GM23248 (cell line): ENCODE data around the gene S100A11. TPM values are rescaled to one million over a fixed set of nuclear protein-coding genes. Genes with fewer than 3 reads are reported as not detected.

Experiments used
- DNase-seq: peaks from one replicate; pipeline ENCODE4 v3.0.0-alpha.2; 2015
- H2AFZ ChIP-seq: fragments of 200-600 bp; sonication (generic); 2 replicates; pipeline ENCODE4 v1.6.1; 2016; ENCODE audit warnings: antibody characterized with exemption
- H3F3A ChIP-seq: fragments of 200-600 bp; sonication (generic); 2 replicates; pipeline ENCODE4 v1.6.1; 2016; ENCODE audit warnings: mild to moderate bottlenecking, antibody characterized with exemption, mixed run types; ENCODE audit not compliant: insufficient read depth
- H3K27ac ChIP-seq: fragments of 200-600 bp; sonication (generic); 2 replicates; pipeline ENCODE4 v1.5.1; 2016; ENCODE audit warnings: mild to moderate bottlenecking
- H3K27me3 ChIP-seq: fragments of 200-600 bp; sonication (generic); replicated peaks from 2 replicates; pipeline ENCODE4 v1.6.1; 2016; ENCODE audit warnings: mild to moderate bottlenecking; ENCODE audit not compliant: insufficient read depth
- H3K36me3 ChIP-seq: fragments of 200-600 bp; sonication (generic); 2 replicates; pipeline ENCODE4 v1.6.1; 2016; ENCODE audit warnings: low read depth, mild to moderate bottlenecking
- H3K4me1 ChIP-seq: fragments of 200-600 bp; sonication (generic); 2 replicates; pipeline ENCODE4 v1.6.1; 2016; ENCODE audit warnings: mild to moderate bottlenecking; ENCODE audit not compliant: insufficient read depth
- H3K4me2 ChIP-seq: fragments of 200-600 bp; sonication (generic); one replicate; pipeline ENCODE4 v1.6.1; 2016; ENCODE audit warnings: mild to moderate bottlenecking; ENCODE audit not compliant: unreplicated experiment
- H3K4me3 ChIP-seq: fragments of 200-600 bp; sonication (generic); 2 replicates; pipeline ENCODE4 v1.5.1; 2016; ENCODE audit warnings: mild to moderate bottlenecking
- H3K79me2 ChIP-seq: fragments of 200-600 bp; sonication (generic); 2 replicates; pipeline ENCODE4 v1.6.1; 2016; ENCODE audit warnings: mild to moderate bottlenecking; ENCODE audit not compliant: insufficient read depth
- H3K9ac ChIP-seq: fragments of 200-600 bp; sonication (generic); 2 replicates; pipeline ENCODE4 v1.6.1; 2016; ENCODE audit warnings: mild to moderate bottlenecking
- H3K9me2 ChIP-seq: fragments of 200-600 bp; sonication (generic); 2 replicates; pipeline ENCODE4 v1.6.1; 2016; ENCODE audit warnings: mixed run types, mild to moderate bottlenecking, moderate library complexity; ENCODE audit not compliant: insufficient read depth
- H3K9me3 ChIP-seq: fragments of 200-600 bp; sonication (generic); one replicate; pipeline ENCODE4 v1.6.1; 2017; ENCODE audit warnings: low read depth
- H4K20me1 ChIP-seq: fragments of 200-600 bp; sonication (generic); 2 replicates; pipeline ENCODE4 v1.6.0; 2016; ENCODE audit not compliant: insufficient read depth
- EZH2 ChIP-seq: fragments of 200-600 bp; sonication (generic); IDR thresholded peaks from 2 replicates; pipeline ENCODE4 v1.6.1; 2018; ENCODE audit warnings: antibody characterized with exemption, mild to moderate bottlenecking; ENCODE audit not compliant: insufficient read depth, poor library complexity, severe bottlenecking
- EZH2phosphoT487 ChIP-seq: fragments of 200-600 bp; sonication (generic); IDR thresholded peaks from 2 replicates; pipeline ENCODE4 v1.6.1; 2018; ENCODE audit warnings: antibody characterized with exemption, moderate library complexity, mild to moderate bottlenecking, low read depth; ENCODE audit not compliant: insufficient read depth
- WGBS, 2 experiments: methylation state at CpG; one replicate each; pipeline ENCODE4 v1.1.6; 2015 to 2017; ENCODE audit warnings: low lambda C conversion rate in 2 of 2, low coverage in 1 of 2; ENCODE audit errors: missing lambda C conversion rate in 2 of 2; 5-methylcytosine and 5-hydroxymethylcytosine counted together
- in situ Hi-C: fragments of 300-500 bp; cut with MboI; formaldehyde crosslinking; loops from 2 replicates; pipeline ENCODE4 v1.15.0; 2020
- polyA plus RNA-seq: library from polyadenylated mRNA; unstranded; fragments of >200 nt; fragmentation: Nextera tagmentation; extraction: Ambion mirVana; gene quantifications from 2 replicates; pipeline ENCODE4 v1.2.1, GENCODE V29; 2016
- total RNA-seq: library from RNA; depleted of rRNA; stranded (reverse); fragments of >200 nt; shearing (Covaris generic); gene quantifications from 2 replicates; pipeline ENCODE4 v1.2.3, GENCODE V29; 2014

The S100A11 gene
- total and polyA plus RNA-seq, 2 experiments from 2014 or later = 612 to 4,052 TPM

DNA sequence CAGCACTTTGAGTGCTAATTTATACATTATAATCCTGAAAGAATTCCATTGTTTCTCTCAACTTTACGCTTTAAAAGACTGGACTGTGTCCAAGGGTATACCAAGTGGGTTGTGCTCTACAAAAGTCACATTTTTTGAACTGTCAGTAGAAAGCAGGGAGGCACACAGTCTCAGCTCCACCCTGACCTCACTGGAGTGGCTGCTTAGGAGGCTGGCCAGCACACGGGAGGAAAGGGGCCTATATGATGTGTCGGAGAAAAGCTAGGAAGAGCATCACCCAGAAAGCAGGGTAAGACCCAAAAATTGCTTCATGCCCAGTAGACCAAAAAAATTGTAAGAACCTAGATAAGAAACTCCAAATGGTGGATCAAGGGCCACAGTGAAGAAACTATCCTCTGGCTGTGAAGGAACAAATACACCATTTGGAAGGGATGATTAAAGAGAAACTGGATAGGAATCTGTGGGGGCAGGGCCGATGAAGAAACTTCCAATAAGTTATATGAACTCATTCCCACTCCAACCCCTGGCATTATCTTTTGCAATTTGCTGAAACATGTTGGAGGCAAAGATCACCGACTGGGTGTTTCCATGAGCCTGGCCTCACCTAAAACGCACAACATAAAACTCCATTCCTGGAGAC, 45.0 kb downstream of the S100A11 start:
- H3F3A ChIP-seq = peaks cover 64% of the 10 kb centered on the region
- TF ChIP-seq EZH2 (no peak), EZH2phosphoT487 (no peak)
- H3K4me3 ChIP-seq = peak overlapping the region; percentile 97
- in situ Hi-C loops = no loop called here
- no peak overlapping the region for H2AFZ ChIP-seq
- H3K9me2 ChIP-seq = no peaks in the 10 kb centered on the region
- H3K27ac ChIP-seq = peak overlapping the region; percentile 98
- H3K79me2 ChIP-seq = peaks cover 49% of the 10 kb centered on the region
- DNase-seq = peak; percentile 55
- peak overlapping the region; percentile 99 for H3K9ac ChIP-seq
- H3K36me3 ChIP-seq = no peaks in the 10 kb centered on the region
- no peaks in the 10 kb centered on the region for H3K9me3 ChIP-seq
- no peaks in the 10 kb centered on the region for H4K20me1 ChIP-seq
- 8 to 9% methylated on average over 6 of the region's 6 CpGs for WGBS, 2 experiments
- peak overlapping the region; percentile 89 for H3K4me2 ChIP-seq
- H3K27me3 ChIP-seq = no peaks in the 10 kb centered on the region
- peaks cover 58% of the 10 kb centered on the region for H3K4me1 ChIP-seq

GRCh38 chr1:151990856-151991198, 46.0 kb downstream of the S100A11 start:
- WGBS, 2 experiments = 0% methylated on average over 5 of the region's 5 CpGs
- no peak overlapping the region for H2AFZ ChIP-seq
- H3K9me2 ChIP-seq = no peaks in the 10 kb centered on the region
- in situ Hi-C loops = no loop called here
- H3K27ac ChIP-seq = peak overlapping the region; percentile 98
- peaks cover 60% of the 10 kb centered on the region for H3F3A ChIP-seq
- H3K36me3 ChIP-seq = peaks cover 5% of the 10 kb centered on the region
- H3K4me3 ChIP-seq = peak overlapping the region; percentile 97
- no peaks in the 10 kb centered on the region for H3K9me3 ChIP-seq
- TF ChIP-seq EZH2phosphoT487 (no peak), EZH2 (no peak)
- H3K27me3 ChIP-seq = no peaks in the 10 kb centered on the region
- H4K20me1 ChIP-seq = no peaks in the 10 kb centered on the region
- peak overlapping the region; percentile 89 for H3K4me2 ChIP-seq
- H3K4me1 ChIP-seq = peaks cover 67% of the 10 kb centered on the region
- DNase-seq = peak; percentile 76
- peaks cover 59% of the 10 kb centered on the region for H3K79me2 ChIP-seq
- peak overlapping the region; percentile 99 for H3K9ac ChIP-seq

GRCh38 chr1:151990058-151990855, 46.5 kb downstream of the S100A11 start:
- TF ChIP-seq EZH2phosphoT487 = no peak
- no peaks in the 10 kb centered on the region for H3K27me3 ChIP-seq
- H3K9me3 ChIP-seq = no peaks in the 10 kb centered on the region
- peak overlapping the region; percentile 98 for H3K27ac ChIP-seq
- DNase-seq = peak; percentile 38
- H3K9ac ChIP-seq = peak overlapping the region; percentile 99
- in situ Hi-C loops = no loop called here
- no peak overlapping the region for H2AFZ ChIP-seq
- 19 to 29% methylated on average over 5 of the region's 5 CpGs for WGBS, 2 experiments
- peak overlapping the region; percentile 89 for H3K4me2 ChIP-seq
- H4K20me1 ChIP-seq = no peaks in the 10 kb centered on the region
- peaks cover 54% of the 10 kb centered on the region for H3F3A ChIP-seq
- H3K79me2 ChIP-seq = peaks cover 65% of the 10 kb centered on the region
- peak overlapping the region; percentile 97 for H3K4me3 ChIP-seq
- H3K9me2 ChIP-seq = no peaks in the 10 kb centered on the region
- peaks cover 11% of the 10 kb centered on the region for H3K36me3 ChIP-seq
- H3K4me1 ChIP-seq = peaks cover 63% of the 10 kb centered on the region

GRCh38 chr1:151989211-151989862, 47.5 kb downstream of the S100A11 start:
- 0 to 2% methylated on average over 6 of the region's 6 CpGs for WGBS, 2 experiments
- Histone ChIP-seq H3K9me3 (no peaks in the 10 kb centered on the region), H4K20me1 (no peaks in the 10 kb centered on the region), H3K4me3 (peak overlapping the region; percentile 97), H3K4me1 (peaks cover 58% of the 10 kb centered on the region), H3K9me2 (no peaks in the 10 kb centered on the region), H3F3A (peaks cover 52% of the 10 kb centered on the region), H2AFZ (no peak overlapping the region), H3K36me3 (peaks cover 20% of the 10 kb centered on the region), H3K79me2 (peaks cover 74% of the 10 kb centered on the region), H3K27ac (peak overlapping the region; percentile 98), H3K4me2 (peak overlapping the region; percentile 95), H3K9ac (peak overlapping the region; percentile 99), H3K27me3 (no peaks in the 10 kb centered on the region)
- peak; percentile 97 for DNase-seq
- in situ Hi-C loops = no loop called here
- TF ChIP-seq EZH2 = no peak
- no peak for TF ChIP-seq EZH2phosphoT487
